Endometrial microvascular endothelial cells (primary cell): ENCODE results near the gene PHACTR3. TPM values are rescaled to one million over a fixed set of nuclear protein-coding genes. Genes with fewer than 3 reads are reported as not detected.
"Not testable (repeated sequence)": the region's sequence is repeated elsewhere in the genome, so short reads cannot be mapped to it uniquely, and the experiment has no call there.

Experiments
- in situ Hi-C: cut with HindIII; loops from 2 replicates; pipeline ENCODE4 v1.10.0; 2017; ENCODE audit warnings: low sequenced_read_pairs, low pct_unique_long_range_greater_than_20kb; ENCODE audit errors: inconsistent ontology term
- total RNA-seq: library from RNA; depleted of rRNA; stranded (reverse); fragments of >200 nt; gene quantifications from one replicate; pipeline ENCODE4 v1.2.3, GENCODE V29; 2015; ENCODE audit errors: inconsistent ontology term

Gene PHACTR3
- total RNA-seq, 1 donor from 2014 or later: not detected

DNA sequence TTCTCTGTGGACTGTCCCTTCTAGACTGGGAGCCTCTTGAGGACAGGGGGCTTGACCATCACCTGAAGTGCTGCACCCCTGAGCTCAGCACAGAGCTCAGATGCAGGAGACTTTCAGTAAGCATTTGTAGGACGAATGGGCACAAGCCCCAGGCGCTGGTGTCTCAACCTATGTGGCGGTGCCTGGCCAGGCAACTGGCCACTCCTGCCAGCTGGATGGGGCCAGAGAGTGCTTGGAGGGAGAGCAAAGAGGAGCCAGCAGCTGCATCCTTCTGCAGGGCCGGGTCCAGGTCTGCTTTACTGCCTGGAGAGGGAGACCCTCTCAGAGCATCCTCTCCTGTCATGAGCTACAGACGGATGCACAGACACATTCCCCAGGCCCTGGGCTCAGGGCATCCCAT is 4.5 kb downstream of the PHACTR3 start:
- in situ Hi-C loops: no loop called here

DNA sequence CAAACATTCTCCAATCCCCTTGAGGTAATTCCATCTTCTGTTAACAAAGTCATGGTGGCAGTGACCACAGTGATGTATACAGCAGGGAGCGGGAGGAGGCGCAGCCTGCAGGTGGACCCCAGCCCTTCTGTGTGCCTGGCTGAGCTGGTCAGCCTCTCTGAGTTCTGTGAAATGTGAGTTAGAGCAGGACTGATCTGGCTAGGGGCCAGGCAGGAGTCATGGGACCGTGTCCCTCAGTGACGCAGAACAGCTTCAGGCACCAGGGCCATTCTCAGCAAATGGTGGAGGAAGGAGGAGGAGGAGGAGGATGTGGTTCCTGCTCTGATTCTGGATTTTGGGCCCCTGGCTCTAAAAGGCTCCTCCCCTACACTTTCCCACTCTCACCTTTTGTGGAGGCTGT is 6.9 kb downstream of the PHACTR3 start:
- in situ Hi-C loops: no loop called here

GRCh38 chr20:59613861-59614260 is 9.5 kb downstream of the PHACTR3 start:
- in situ Hi-C loops: no loop called here

GRCh38 chr20:59614714-59615113 is 10.4 kb downstream of the PHACTR3 start:
- in situ Hi-C loops: no loop called here

GRCh38 chr20:59616306-59616705 is 12.0 kb downstream of the PHACTR3 start:
- in situ Hi-C loops: no loop called here

- in situ Hi-C loops: no loop called here
These were observed 12.9 kb downstream of the PHACTR3 start for GRCh38 chr20:59617221-59617620.

DNA sequence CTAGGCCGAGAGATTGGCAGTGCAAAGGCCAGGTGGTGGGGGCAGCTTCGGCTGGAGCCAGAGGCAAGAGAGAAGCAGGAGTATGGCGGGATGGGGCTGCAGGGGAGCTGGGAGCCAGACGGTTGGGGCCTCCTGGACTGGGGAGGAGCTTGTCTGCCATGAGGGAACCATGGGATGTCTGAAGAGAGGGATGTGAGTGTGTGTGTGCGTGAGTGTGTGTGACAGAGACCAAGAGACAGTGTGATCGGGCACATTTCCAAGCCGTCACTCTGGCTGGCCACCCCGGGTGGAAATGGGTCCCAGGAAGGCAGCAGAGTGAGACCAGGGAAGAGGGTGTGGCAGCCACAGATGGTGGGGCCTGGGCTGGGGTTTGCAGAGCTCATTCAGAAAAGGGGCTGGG is 13.8 kb downstream of the PHACTR3 start:
- in situ Hi-C loops: no loop called here

- in situ Hi-C loops: not testable (repeated sequence)
These were observed 14.2 kb downstream of the PHACTR3 start for GRCh38 chr20:59618585-59618984.

GRCh38 chr20:59620860-59621505 is 16.6 kb downstream of the PHACTR3 start:
- in situ Hi-C loops: no loop called here

- in situ Hi-C loops: no loop called here
These were observed 18.2 kb downstream of the PHACTR3 start for GRCh38 chr20:59622496-59622895.

GRCh38 chr20:59623133-59623532 is 18.8 kb downstream of the PHACTR3 start:
- in situ Hi-C loops: no loop called here

GRCh38 chr20:59623583-59623982 is 19.2 kb downstream of the PHACTR3 start:
- in situ Hi-C loops: no loop called here

GRCh38 chr20:59624401-59624800 is 20.1 kb downstream of the PHACTR3 start:
- in situ Hi-C loops: no loop called here

- in situ Hi-C loops: no loop called here
These were observed 21.0 kb downstream of the PHACTR3 start for GRCh38 chr20:59625214-59625922.

- in situ Hi-C loops: no loop called here
These were observed 23.0 kb downstream of the PHACTR3 start for GRCh38 chr20:59627298-59627697.

- in situ Hi-C loops: no loop called here
These were observed 23.8 kb downstream of the PHACTR3 start for GRCh38 chr20:59628171-59628570.

DNA sequence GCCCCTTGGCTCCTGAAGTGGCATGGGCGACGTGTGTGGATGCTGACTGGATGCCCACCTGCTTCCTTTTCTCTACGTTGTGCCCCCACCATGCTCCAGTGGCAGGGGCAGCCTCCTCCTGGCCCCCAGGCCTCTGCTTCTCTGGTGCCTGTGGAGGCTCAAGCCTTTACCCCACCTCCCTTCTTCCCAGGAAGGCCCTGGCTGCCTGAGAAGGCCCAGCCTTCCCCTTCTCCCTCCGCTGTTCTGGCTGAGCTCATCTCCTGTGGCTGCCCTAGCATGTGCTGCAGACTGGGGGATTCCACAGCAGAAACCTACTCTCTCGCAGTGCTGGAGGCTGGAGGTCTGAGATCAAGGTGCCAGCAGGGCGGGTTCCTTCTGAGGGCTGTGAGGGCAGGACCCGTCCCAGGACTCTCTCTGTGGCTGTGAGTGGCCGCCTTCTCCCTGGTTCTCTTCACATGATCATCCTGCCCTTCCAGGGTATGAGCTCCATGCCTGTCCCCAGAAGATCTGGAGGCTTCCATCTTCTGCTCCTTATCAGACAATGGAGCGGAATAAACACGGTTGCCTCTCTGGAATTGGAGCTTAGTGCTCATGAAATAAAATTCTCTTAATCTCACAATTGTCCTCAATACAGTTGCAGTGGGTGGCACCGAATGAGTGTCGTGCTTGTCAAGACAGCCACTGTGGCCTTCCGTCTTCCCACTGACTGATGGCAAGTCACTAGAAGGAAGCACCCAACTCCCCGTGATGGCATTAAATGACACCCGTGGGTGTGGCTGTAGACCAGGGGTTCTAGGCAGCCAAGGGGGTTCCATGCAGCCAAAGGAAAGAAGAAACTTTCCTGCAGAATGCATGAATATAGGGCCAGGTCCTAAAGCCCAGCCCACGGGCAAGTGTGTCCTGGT is 25.1 kb downstream of the PHACTR3 start:
- in situ Hi-C loops: no loop called here

DNA sequence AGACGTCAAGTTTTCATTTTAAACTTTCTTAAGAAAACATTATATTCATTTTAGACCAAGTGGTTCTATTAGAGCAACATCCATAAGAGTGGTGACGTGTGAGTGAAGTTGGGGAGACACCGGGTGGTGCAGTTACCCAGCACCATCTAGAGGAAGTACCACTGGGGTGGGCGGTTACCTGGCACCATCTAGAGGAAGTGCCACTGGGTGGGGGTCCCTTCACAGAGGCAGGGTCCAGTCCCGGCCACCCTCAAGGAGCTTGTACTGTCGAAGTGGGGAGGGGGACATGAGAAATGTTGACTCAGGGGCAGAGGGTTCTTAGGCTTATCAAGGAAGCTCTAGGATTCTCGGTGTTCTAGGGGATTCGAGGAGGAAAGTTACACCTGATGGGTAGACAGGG is 26.2 kb downstream of the PHACTR3 start:
- in situ Hi-C loops: no loop called here

DNA sequence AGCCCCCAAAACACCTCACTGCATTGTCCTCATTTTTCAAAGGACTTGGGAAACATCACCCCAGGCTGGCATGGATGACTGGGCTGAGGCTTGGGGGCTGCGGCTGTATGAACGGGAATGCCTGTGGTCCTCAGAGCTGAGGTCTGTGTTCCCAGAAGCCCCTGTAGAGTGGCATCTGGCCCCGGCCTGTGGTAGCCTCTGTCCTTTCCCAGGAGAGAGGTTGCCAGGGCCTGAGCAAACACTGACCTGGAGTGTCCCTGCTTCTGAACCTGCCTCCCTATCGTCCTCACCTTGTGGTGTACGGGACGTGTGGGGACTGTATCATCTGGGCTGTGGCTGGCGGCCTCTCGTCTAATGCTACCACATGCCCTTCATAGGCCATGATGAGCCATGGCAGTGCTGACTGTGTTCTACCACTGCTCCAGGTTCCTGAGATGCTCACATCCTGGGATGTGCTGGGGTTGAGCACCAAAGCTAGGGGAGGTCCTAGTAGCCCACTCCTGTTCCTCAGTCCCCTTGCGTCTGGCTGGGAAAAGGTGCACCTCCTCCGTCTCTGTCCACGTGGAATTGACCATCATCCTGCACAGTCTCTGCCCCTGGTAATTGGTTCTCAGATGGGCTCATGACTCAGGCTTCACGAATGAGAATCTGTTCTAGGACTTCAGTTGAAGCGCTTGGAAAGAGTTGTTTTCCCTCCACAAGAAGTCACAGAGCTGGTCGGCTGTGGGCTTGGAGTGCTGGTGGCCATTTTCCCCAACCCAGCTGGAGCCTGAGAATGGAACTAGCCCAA is 27.6 kb downstream of the PHACTR3 start:
- in situ Hi-C loops: no loop called here
